Ecto neural progenitor cell (in vitro differentiated cells): ENCODE measurements around the gene HDAC9.

Experiments used
- DNase-seq: peaks from one replicate; pipeline ENCODE4 v3.0.0-alpha.2; 2018; ENCODE audit warnings: low spot score

The HDAC9 gene

DNA sequence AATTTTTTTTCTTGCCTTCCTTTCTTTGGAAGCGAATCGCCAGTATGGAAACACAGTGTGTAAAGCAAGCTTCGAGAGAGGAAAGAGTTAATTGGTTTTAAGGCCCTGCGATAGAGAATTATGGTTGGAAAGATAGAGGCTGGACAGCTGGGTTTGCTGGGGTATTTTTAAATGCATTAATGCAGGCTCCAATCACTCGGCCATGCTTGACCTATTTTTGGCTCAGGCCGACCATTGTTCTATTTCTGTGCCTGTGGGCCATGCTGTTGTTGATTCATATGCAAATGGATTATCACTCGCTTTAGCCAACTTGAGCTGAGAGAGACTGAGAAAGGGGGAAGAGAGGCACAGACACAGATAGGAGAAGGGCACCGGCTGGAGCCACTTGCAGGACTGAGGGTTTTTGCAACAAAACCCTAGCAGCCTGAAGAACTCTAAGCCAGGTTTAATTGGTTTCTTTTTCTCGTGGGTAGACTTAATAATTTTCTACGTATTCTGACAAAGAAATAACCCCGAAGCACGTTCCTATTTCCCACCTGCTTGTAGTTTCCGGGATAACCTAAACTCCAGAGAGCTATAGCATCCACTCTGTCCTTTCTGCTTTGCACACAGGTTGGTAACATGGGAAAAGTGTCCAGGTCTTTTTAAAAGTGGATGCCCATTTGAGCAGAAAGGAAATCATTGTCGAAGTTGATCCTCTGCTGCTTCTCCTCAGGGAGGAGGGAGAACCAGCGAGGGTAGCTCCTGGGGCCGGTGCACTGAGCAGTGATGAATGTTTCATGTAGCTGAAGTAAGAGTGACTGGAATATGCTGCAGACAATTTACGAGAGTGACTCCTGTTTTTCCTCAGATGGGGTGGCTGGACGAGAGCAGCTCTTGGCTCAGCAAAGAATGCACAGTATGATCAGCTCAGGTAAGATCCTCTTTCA lies at the start of gene HDAC9:
HDAC9 (plus strand) TSS at position 338 of the 929 bp plus-strand sequence; CDS start at position 892, 554 bp downstream.
- peak; percentile 63 for DNase-seq

- DNase-seq = no peak
Observed at GRCh38 chr7:18445916-18446520, 49.5 kb upstream of the HDAC9 start.

GRCh38 chr7:18450019-18450418 lies 45.5 kb upstream of the HDAC9 start:
- no peak for DNase-seq

DNA sequence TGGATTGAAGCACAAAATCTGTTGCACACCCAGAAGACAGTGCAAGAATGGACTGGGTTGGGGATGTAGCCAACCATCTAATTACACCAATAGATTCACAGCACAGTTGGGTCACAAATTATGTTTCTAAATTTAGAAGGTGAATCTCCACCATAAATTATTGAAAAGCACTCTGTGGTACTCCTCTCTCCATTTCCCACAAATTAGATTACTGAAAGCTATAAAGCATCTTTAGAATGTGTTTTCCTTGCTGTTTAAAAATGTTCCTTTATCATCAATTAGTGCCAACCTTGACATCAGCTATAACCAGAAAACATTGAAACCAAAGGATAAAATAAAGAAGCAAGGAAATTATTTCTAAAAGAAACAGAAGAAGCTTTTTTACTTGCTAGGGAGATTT lies 39.9 kb upstream of the HDAC9 start:
- DNase-seq = no peak

GRCh38 chr7:18457832-18458231 lies 37.7 kb upstream of the HDAC9 start:
- no peak for DNase-seq

DNA sequence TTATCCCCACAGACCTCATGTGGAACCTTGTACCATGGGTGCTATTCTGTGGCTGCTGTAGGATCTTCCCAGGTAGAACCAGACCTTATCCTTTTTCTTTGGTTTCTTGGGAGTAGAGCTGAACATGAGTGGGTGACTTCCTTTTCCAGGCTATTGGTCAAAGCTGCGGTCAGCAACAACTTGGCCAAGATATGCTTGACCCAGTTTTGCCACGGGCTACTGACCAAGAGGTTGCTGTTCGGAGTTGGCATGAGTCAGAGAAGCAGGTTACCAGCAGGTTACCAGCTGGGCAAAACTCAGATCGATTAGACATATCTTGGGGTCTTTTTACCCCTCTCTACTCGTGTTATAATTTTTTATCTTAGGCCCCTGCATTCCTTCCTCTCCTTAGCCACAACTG lies 36.7 kb upstream of the HDAC9 start:
- DNase-seq = no peak

- DNase-seq = no peak
Observed at GRCh38 chr7:18459484-18460245, 35.9 kb upstream of the HDAC9 start.

DNA sequence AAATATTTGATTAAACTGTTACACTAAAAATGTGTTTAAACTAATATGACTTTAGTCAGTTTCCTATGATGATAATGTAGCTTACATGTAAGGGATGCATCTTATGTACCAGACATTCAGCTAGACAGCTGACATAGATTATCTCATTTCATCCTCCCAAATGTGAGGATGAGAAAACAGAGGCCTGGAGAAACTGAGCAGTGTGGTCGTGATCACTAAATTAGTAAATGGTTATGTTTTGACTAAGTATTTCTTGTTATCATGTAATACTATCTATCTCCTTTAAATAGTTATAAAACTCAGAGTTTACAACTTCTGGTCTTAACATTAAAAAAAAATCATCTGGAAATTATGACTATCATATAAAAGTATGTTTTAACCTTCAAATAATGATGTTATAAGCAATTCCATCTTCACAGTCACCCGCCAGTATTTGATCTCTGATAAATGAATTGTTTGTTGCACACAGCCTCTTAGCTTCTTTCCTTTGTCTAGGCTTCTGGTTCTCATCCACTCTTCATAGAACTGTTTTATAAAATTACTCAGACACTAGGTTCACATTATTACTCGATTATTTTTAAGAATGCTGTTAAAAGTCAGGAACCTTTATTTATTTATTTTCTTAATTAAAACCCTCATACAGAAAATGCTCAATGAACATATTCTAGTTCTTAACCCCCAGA lies 33.6 kb upstream of the HDAC9 start:
- DNase-seq = no peak

GRCh38 chr7:18464830-18465229 lies 30.7 kb upstream of the HDAC9 start:
- DNase-seq = no peak

- no peak for DNase-seq
Observed at GRCh38 chr7:18467011-18467410, 28.5 kb upstream of the HDAC9 start.

DNA sequence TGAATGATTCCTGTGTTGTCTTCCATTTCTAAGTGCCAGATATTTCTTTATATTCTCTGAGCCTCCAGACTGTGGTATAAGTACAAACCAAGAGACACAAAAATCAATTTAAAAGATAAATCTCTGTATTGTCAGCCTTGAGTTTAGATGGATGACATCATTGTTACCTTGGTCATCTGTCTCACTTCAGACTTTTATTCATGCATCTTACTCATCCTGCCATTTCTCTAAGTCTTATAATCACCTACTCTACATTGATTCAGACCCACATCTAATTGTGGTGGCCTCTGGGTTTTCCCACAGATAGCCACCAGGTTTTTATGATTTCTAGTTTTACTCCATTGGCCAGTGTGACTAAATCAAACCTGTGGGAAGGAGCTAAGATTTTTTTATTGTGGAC lies 26.8 kb upstream of the HDAC9 start:
- no peak for DNase-seq

- DNase-seq = no peak
Observed at GRCh38 chr7:18469316-18469715, 26.2 kb upstream of the HDAC9 start.

GRCh38 chr7:18471476-18472160 lies 23.9 kb upstream of the HDAC9 start:
- no peak for DNase-seq

- no peak for DNase-seq
Observed at GRCh38 chr7:18472161-18472483, 23.4 kb upstream of the HDAC9 start.

- DNase-seq = no peak
Observed at GRCh38 chr7:18473119-18473518, 22.4 kb upstream of the HDAC9 start.

DNA sequence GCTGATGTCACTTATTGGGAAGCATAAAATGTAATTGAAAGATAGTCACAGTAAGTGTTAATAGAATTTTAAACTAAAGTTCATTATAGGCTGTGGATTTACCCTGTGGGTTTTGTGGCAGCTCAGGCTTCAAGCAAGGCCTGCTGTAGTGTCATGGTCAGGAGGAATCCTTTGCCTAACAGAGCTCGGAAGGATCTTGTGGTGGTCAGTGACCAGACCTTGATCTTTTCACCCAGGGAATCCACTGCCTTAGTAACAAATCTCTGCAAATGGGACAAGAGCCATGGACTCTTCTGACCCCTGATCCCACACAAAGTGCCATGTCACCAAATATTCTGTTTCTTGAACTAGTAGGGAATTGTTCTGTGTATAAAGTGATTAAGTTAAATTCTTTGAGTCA lies 20.6 kb upstream of the HDAC9 start:
- DNase-seq = no peak

GRCh38 chr7:18475488-18475887 lies 20.1 kb upstream of the HDAC9 start:
- DNase-seq = no peak

- DNase-seq = no peak
Observed at GRCh38 chr7:18481776-18482175, 13.8 kb upstream of the HDAC9 start.

- DNase-seq = no peak
Observed at GRCh38 chr7:18488049-18488448, 7.5 kb upstream of the HDAC9 start.

DNA sequence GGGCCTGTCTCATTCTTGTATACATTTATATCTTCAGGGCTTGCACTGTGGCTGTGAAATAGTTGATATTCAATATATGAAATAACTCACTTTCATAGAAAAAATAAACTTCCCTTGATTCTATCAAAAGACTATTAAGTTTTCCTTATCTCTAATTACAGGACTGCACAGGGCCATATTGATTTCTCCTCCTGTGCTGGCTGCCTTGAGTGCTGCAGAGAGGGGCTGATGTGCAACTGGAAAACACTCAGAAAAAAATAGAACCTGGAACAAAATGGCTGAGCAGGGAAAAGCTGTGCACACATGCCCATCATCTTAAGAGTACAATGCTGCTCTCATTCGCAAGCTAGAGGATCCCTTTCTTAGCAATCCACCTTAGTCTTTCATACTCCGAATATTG lies 5.9 kb upstream of the HDAC9 start:
- DNase-seq = no peak

DNA sequence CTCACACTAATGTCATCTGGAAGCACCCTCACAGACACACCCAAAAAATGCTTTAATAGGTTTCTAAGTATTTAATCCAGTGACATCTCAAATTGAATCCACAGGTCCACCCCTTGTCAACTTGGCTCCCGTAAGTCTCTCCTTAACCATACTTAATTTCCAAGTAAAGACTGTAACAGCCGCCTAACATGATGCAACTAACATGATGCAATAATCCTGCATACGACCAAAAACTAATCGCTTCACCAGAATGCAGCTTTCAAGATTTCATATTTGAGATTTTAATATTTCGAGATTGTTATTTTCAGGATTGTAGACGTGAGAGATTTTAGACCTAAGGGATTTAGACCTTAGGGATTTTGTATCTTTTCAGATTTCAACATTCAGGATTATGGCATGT lies 3.7 kb upstream of the HDAC9 start:
- no peak for DNase-seq

- no peak for DNase-seq
Observed at GRCh38 chr7:18494406-18494805, 1.1 kb upstream of the HDAC9 start.
